A549 (cell line): ENCODE measurements around the gene TUT4.

Experiments used
- CBX2 ChIP-seq: fragments of 200-600 bp; sonication (generic); IDR thresholded peaks from 2 replicates; pipeline ENCODE4 v1.6.1; 2016; ENCODE audit warnings: low read depth, mild to moderate bottlenecking, borderline replicate concordance
- CBX8 ChIP-seq: fragments of 200-600 bp; sonication (generic); IDR thresholded peaks from 2 replicates; pipeline ENCODE4 v1.6.1; 2016
- EHMT2 ChIP-seq: fragments of 200-600 bp; sonication (generic); IDR thresholded peaks from 2 replicates; pipeline ENCODE4 v1.6.1; 2016; ENCODE audit warnings: antibody characterized with exemption, low read depth, mild to moderate bottlenecking, moderate library complexity
- EP300 ChIP-seq, 2 experiments: fragments of >200 bp; sonication (Bioruptor Twin); formaldehyde crosslinking; IDR thresholded peaks; 2 replicates in 1 of 2; 3 replicates in 1 of 2; pipeline ENCODE4 v1.6.1; 2016 to 2017
- NFE2L2 ChIP-seq: fragments of 150-350 bp; conservative IDR thresholded peaks from 2 replicates; pipeline ENCODE4 v1.6.1; 2014; ENCODE audit warnings: low read length
- POLR2A ChIP-seq: IDR thresholded peaks from 2 replicates; pipeline ENCODE4 v1.6.1; 2012; ENCODE audit warnings: mild to moderate bottlenecking, low read length
- RCOR1 ChIP-seq: fragments of 150-350 bp; IDR thresholded peaks from 2 replicates; pipeline ENCODE4 v1.6.1; 2014; ENCODE audit warnings: antibody characterized with exemption, low read length, low read depth
- SMC3 ChIP-seq: fragments of >200 bp; sonication (Bioruptor Twin); formaldehyde crosslinking; IDR thresholded peaks from 3 replicates; pipeline ENCODE4 v1.6.1; 2018; ENCODE audit warnings: inconsistent platforms
- ZNF302 ChIP-seq: fragments of 250-450 bp; sonication (Bioruptor Pico); IDR thresholded peaks from 2 replicates; pipeline ENCODE4 v1.9.0; 2021; ENCODE audit warnings: inconsistent platforms, mild to moderate bottlenecking, moderate library complexity
- TF ChIP-seq, protein P1 (sequence below): fragments of 250-450 bp; sonication (Bioruptor Pico); IDR thresholded peaks from 2 replicates; pipeline ENCODE4 v1.5.0; 2020; ENCODE audit warnings: low read depth, mild to moderate bottlenecking, moderate library complexity
- TF ChIP-seq, protein P2 (sequence below): fragments of >200 bp; sonication (Bioruptor Twin); formaldehyde crosslinking; IDR thresholded peaks from 3 replicates; pipeline ENCODE4 v1.5.1; 2016
- TF ChIP-seq, protein P3 (sequence below): fragments of 450-650 bp; IDR thresholded peaks from 2 replicates; pipeline ENCODE4 v1.6.1; 2014; ENCODE audit warnings: antibody characterized with exemption

DNA sequence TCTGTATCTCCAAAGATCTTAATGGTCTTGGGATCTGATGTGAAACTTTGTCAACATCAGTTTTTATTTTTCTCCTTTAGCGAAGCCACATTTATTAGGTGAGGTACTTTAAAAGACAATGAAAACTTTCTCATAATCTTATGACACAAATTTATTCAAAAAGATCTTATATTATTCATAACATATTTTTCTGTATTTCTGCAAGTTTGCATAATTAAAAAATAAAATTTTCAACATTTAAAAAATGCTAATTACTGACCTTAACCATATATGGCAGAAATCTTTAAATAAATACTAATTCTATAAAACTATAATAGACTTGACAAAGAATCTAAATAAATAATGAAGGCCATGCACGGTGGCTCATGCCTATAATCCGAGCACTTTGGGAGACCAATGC, 75.9 kb downstream of the TUT4 start:
- TF ChIP-seq SMC3 (no peak), EHMT2 (no peak), RCOR1 (no peak), CBX8 (no peak), ZNF302 (CRISPR knock-in tag) (no peak), POLR2A (no peak), CBX2 (no peak), EP300 (IDR thresholded peaks at IDR 0.05) (no peak), NFE2L2 (no peak)
- TF ChIP-seq, protein P1, sequence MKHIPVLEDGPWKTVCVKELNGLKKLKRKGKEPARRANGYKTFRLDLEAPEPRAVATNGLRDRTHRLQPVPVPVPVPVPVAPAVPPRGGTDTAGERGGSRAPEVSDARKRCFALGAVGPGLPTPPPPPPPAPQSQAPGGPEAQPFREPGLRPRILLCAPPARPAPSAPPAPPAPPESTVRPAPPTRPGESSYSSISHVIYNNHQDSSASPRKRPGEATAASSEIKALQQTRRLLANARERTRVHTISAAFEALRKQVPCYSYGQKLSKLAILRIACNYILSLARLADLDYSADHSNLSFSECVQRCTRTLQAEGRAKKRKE (CRISPR knock-in tag): no peak
- TF ChIP-seq, protein P2, sequence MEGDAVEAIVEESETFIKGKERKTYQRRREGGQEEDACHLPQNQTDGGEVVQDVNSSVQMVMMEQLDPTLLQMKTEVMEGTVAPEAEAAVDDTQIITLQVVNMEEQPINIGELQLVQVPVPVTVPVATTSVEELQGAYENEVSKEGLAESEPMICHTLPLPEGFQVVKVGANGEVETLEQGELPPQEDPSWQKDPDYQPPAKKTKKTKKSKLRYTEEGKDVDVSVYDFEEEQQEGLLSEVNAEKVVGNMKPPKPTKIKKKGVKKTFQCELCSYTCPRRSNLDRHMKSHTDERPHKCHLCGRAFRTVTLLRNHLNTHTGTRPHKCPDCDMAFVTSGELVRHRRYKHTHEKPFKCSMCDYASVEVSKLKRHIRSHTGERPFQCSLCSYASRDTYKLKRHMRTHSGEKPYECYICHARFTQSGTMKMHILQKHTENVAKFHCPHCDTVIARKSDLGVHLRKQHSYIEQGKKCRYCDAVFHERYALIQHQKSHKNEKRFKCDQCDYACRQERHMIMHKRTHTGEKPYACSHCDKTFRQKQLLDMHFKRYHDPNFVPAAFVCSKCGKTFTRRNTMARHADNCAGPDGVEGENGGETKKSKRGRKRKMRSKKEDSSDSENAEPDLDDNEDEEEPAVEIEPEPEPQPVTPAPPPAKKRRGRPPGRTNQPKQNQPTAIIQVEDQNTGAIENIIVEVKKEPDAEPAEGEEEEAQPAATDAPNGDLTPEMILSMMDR: no peak
- TF ChIP-seq, protein P3, sequence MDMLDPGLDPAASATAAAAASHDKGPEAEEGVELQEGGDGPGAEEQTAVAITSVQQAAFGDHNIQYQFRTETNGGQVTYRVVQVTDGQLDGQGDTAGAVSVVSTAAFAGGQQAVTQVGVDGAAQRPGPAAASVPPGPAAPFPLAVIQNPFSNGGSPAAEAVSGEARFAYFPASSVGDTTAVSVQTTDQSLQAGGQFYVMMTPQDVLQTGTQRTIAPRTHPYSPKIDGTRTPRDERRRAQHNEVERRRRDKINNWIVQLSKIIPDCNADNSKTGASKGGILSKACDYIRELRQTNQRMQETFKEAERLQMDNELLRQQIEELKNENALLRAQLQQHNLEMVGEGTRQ: no peak
